Uterus (tissue), 4 donors: ENCODE results near the gene FMNL3. TPM values are rescaled to one million over a fixed set of nuclear protein-coding genes. Genes with fewer than 3 reads are reported as not detected.

Experiments
- DNase-seq, 2 donors: peaks; one replicate each; pipeline ENCODE4 v3.0.0-alpha.2; 2019 to 2020
- H3K27ac ChIP-seq, 2 donors: fragments of 200-600 bp; sonication (generic); 1 replicate in 1 of 2; 2 replicates in 1 of 2; pipeline ENCODE4 v1.5.1; 2016 to 2018
- H3K27me3 ChIP-seq, 2 donors: fragments of 200-600 bp; sonication (generic); one replicate each; pipeline ENCODE4 v1.5.1; 2018 to 2019; ENCODE audit warnings: control low read depth in 1 of 2
- H3K36me3 ChIP-seq, 2 donors: fragments of 200-600 bp; sonication (generic); one replicate each; pipeline ENCODE4 v1.5.1; 2019; ENCODE audit warnings: control low read depth in 1 of 2
- H3K4me1 ChIP-seq, 2 donors: fragments of 200-600 bp; sonication (generic); one replicate each; pipeline ENCODE4 v1.5.1; 2018 to 2019; ENCODE audit warnings: control low read depth in 1 of 2
- H3K4me3 ChIP-seq, 2 donors: fragments of 200-600 bp; sonication (generic); 1 replicate in 1 of 2; 2 replicates in 1 of 2; pipeline ENCODE4 v1.5.1; 2018 to 2019; ENCODE audit warnings: mild to moderate bottlenecking in 1 of 2
- H3K9me3 ChIP-seq, 2 donors: fragments of 200-600 bp; sonication (generic); one replicate each; pipeline ENCODE4 v1.5.1; 2019; ENCODE audit warnings: control low read depth in 1 of 2
- CTCF ChIP-seq, 4 experiments: fragments of 200-600 bp in 2 of 4; fragments of 450-650 bp in 2 of 4; sonication (generic) in 2 of 4; IDR thresholded peaks; one replicate each; pipeline ENCODE4 v1.5.1; 2016 to 2019; ENCODE audit warnings: antibody characterized with exemption in 4 of 4, mild to moderate bottlenecking in 2 of 4, moderate library complexity in 1 of 4
- POLR2A ChIP-seq, 2 donors: fragments of 450-650 bp; IDR thresholded peaks; one replicate each; pipeline ENCODE4 v1.6.1; 2016; ENCODE audit warnings: antibody characterized with exemption in 2 of 2, mild to moderate bottlenecking in 1 of 2, moderate library complexity in 1 of 2
- intact Hi-C: fragments of 100-400 bp; cut with DNase I; formaldehyde crosslinking; loops from one replicate; pipeline ENCODE4 v1.15.1; 2023; ENCODE audit warnings: low total_unique reads
- total RNA-seq, 4 donors: library from RNA; depleted of rRNA in 3 of 4; stranded (reverse); fragments of >200 nt in 3 of 4; gene quantifications; one replicate each; pipeline versions ENCODE4 v1.1.0 to v1.2.4, GENCODE V29; 2014 to 2023
- donor health status: DM: yes; HTN: yes; CAD: no.

FMNL3 gene
- total RNA-seq, 4 donors from 2014 or later = 3.3 to 45.7 (median 20.4) TPM

- Histone ChIP-seq H3K4me1 (no peaks in the 10 kb centered on the region), H3K36me3 (no peaks in the 10 kb centered on the region), H3K9me3 (no peaks in the 10 kb centered on the region), H3K4me3 (no peak overlapping the region), H3K27ac (no peak overlapping the region), H3K27me3 (no peaks in the 10 kb centered on the region)
- TF ChIP-seq POLR2A (IDR thresholded peaks at IDR 0.05) (no peak), CTCF (IDR thresholded peaks at IDR 0.05) (no peak)
- no peak for DNase-seq
- intact Hi-C loops = no loop called here
Observed at GRCh38 chr12:49692851-49693250, 14.4 kb downstream of the FMNL3 start.

- Histone ChIP-seq H3K4me1 (no peaks in the 10 kb centered on the region), H3K27ac (no peak overlapping the region), H3K36me3 (no peaks in the 10 kb centered on the region), H3K9me3 (no peaks in the 10 kb centered on the region), H3K27me3 (no peaks in the 10 kb centered on the region), H3K4me3 (no peak overlapping the region)
- no peak for DNase-seq
- TF ChIP-seq POLR2A (IDR thresholded peaks at IDR 0.05) = no peak
- TF ChIP-seq CTCF (IDR thresholded peaks at IDR 0.05) = no peak
- intact Hi-C loops = no loop called here
Observed at GRCh38 chr12:49689785-49690184, 17.4 kb downstream of the FMNL3 start.

GRCh38 chr12:49689237-49689636, 18.0 kb downstream of the FMNL3 start:
- DNase-seq = no peak
- H3K4me1 ChIP-seq = no peaks in the 10 kb centered on the region
- TF ChIP-seq POLR2A (IDR thresholded peaks at IDR 0.05) (no peak), CTCF (IDR thresholded peaks at IDR 0.05) (no peak)
- no peaks in the 10 kb centered on the region for H3K9me3 ChIP-seq
- H3K4me3 ChIP-seq = no peak overlapping the region
- H3K27ac ChIP-seq = no peak overlapping the region
- intact Hi-C loops = no loop called here
- H3K27me3 ChIP-seq = no peaks in the 10 kb centered on the region
- H3K36me3 ChIP-seq = no peaks in the 10 kb centered on the region

- Histone ChIP-seq H3K27me3 (no peaks in the 10 kb centered on the region), H3K4me3 (no peak overlapping the region), H3K4me1 (no peaks in the 10 kb centered on the region), H3K36me3 (no peaks in the 10 kb centered on the region), H3K9me3 (no peaks in the 10 kb centered on the region), H3K27ac (no peak overlapping the region)
- TF ChIP-seq POLR2A (IDR thresholded peaks at IDR 0.05) = no peak
- no peak for TF ChIP-seq CTCF (IDR thresholded peaks at IDR 0.05)
- no peak for DNase-seq
- intact Hi-C loops = no loop called here
Observed at GRCh38 chr12:49687941-49688340, 19.3 kb downstream of the FMNL3 start.

- no peak for DNase-seq
- TF ChIP-seq CTCF (IDR thresholded peaks at IDR 0.05) (no peak), POLR2A (IDR thresholded peaks at IDR 0.05) (no peak)
- no peak overlapping the region for H3K27ac ChIP-seq
- intact Hi-C loops = no loop called here
- H3K4me1 ChIP-seq = no peaks in the 10 kb centered on the region
- no peak overlapping the region for H3K4me3 ChIP-seq
- no peaks in the 10 kb centered on the region for H3K36me3 ChIP-seq
- no peaks in the 10 kb centered on the region for H3K27me3 ChIP-seq
- H3K9me3 ChIP-seq = no peaks in the 10 kb centered on the region
Observed at GRCh38 chr12:49684310-49684854, 22.8 kb downstream of the FMNL3 start.
